ENCODE measurements around the gene METTL26.

DNA sequence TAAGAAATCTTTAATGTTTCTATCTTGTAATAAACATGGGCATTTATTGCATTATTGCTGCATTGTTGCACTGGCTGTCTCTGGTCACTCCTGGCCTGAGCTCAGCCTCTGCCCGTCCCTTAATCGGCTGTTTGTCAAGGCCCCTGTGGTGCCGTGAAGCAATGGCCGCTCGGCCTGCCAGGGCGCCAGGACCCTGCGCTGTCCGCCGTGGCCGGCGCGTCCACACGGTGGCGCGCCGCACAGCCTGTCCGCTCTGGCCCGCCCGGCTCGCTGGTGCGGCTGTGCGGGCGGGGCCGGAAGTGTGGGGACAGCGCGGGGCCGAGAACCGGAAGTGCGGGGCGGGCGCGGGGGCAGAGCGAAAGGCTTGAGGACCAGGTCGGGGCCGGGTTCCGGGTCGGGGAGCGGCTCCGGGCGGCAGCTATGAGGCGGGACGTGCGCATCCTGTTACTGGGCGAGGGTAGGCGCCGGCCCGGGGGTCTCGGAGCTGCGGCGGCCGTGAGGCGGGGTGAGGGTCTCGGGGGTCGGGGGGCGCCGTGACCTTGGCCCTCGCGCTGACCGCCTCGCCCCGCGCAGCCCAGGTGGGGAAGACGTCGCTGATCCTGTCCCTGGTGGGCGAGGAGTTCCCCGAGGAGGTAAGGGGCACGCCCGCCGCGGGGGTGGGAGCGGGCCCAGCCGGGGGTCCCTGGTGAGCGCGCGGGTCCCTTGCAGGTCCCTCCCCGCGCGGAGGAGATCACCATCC, 31.8 kb upstream of the METTL26 start, which contains the start of gene RHOT2:
- TF ChIP-seq POLR2A (IDR thresholded peaks at IDR 0.05; ENCODE audit: low read depth, low read length) (peak; percentile 82), RCOR1 (IDR thresholded peaks at IDR 0.05; ENCODE audit: insufficient replicate concordance, low read length) (no peak), NFE2L2 (IDR thresholded peaks at IDR 0.05; ENCODE audit: low read depth, low read length) (no peak), SMC3 (IDR thresholded peaks at IDR 0.05; ENCODE audit: low read depth, low read length) (peak; percentile 63), CEBPB (IDR thresholded peaks at IDR 0.05; ENCODE audit: low read depth, low read length) (peak; percentile 74)
- TF ChIP-seq, protein P1, sequence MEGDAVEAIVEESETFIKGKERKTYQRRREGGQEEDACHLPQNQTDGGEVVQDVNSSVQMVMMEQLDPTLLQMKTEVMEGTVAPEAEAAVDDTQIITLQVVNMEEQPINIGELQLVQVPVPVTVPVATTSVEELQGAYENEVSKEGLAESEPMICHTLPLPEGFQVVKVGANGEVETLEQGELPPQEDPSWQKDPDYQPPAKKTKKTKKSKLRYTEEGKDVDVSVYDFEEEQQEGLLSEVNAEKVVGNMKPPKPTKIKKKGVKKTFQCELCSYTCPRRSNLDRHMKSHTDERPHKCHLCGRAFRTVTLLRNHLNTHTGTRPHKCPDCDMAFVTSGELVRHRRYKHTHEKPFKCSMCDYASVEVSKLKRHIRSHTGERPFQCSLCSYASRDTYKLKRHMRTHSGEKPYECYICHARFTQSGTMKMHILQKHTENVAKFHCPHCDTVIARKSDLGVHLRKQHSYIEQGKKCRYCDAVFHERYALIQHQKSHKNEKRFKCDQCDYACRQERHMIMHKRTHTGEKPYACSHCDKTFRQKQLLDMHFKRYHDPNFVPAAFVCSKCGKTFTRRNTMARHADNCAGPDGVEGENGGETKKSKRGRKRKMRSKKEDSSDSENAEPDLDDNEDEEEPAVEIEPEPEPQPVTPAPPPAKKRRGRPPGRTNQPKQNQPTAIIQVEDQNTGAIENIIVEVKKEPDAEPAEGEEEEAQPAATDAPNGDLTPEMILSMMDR (conservative IDR thresholded peaks at IDR 0.05; ENCODE audit: low read depth, low read length): peak; percentile 98

Data from IMR-90 (cell line).